ENCODE results near the gene HLA-G.
"Not testable (repeated sequence)": the region's sequence is repeated elsewhere in the genome, so short reads cannot be mapped to it uniquely, and the experiment has no call there.

HLA-G gene

DNA sequence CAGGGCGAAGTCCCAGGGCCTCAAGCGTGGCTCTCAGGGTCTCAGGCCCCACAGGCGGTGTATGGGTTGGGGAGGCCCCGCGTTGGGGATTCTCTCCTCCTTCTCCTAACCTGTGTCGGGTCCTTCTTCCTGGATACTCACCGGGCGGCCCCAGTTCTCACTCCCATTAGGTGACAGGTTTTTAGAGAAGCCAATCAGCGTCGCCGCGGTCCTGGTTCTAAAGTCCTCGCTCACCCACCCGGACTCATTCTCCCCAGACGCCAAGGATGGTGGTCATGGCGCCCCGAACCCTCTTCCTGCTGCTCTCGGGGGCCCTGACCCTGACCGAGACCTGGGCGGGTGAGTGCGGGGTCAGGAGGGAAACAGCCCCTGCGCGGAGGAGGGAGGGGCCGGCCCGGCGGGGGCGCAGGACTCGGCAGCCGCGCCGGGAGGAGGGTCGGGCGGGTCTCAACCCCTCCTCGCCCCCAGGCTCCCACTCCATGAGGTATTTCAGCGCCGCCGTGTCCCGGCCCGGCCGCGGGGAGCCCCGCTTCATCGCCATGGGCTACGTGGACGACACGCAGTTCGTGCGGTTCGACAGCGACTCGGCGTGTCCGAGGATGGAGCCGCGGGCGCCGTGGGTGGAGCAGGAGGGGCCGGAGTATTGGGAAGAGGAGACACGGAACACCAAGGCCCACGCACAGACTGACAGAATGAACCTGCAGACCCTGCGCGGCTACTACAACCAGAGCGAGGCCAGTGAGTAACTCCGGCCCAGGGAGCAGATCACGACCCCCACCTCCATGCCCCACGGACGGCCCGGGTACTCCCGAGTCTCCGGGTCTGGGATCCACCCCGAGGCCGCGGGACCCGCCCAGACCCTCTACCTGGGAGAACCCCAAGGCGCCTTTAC is at the start of gene HLA-G:
Gene HLA-G, plus strand, starts transcription at position 247 of the 892 bp plus-strand sequence. Its CDS starts 20 bp downstream, at position 267.
- H3K27me3 ChIP-seq (ENCODE audit: insufficient read depth, low read length), result peaks cover 71% of the 10 kb centered on the region
- no peaks in the 10 kb centered on the region for H3K79me2 ChIP-seq (ENCODE audit: control insufficient read depth, insufficient read depth, low read length, unreplicated experiment)
- no peak within 1 kb of the TSS for H3K27ac ChIP-seq (ENCODE audit: low read depth, low read length)
- peak within 1 kb of the TSS; percentile 45; the same call in 1 of the 2 replicates for H3K4me3 ChIP-seq (ENCODE audit: low read depth, low read length)
- no peaks in the 10 kb centered on the region for H3K36me3 ChIP-seq (ENCODE audit: insufficient read depth, low read length)
- H3K4me1 ChIP-seq (ENCODE audit: control insufficient read depth, insufficient read depth, low read length, unreplicated experiment), result no peaks in the 10 kb centered on the region
- no peak within 1 kb of the TSS for H2AFZ ChIP-seq (ENCODE audit: low read length, unreplicated experiment)

DNA sequence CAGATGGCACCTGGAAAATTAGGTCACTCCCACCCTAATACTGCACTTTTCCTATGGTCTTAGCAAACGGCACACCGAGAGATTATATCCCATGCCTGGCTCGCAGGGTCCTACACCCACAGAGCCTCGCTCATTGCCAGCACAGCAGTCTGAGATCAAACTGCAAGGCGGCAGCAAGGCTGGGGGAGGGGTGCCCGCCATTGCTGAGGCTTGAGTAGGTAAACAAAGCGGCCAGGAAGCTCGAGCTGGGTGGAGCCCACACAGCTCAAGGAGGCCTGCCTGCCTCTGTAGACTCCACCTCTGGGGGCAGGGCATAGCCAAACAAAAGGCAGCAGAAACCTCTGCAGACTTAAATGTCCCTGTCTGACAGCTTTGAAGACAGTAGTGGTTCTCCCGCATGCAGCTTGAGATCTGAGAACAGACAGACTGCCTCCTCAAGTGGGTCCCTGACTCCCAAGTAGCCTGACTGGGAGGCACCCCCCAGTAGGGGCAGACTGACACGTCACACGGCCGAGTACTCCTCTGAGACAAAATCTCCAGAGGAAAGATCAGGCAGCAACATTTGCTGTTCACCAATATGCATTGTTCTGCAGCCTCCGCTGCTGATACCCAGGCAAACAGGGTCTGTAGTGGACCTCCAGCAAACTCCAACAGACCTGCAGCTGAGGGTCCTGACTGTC is 47.5 kb upstream of the HLA-G start:
- H3K4me3 ChIP-seq (ENCODE audit: low read depth, low read length); H2AFZ ChIP-seq (ENCODE audit: low read length, unreplicated experiment); H3K27ac ChIP-seq (ENCODE audit: low read depth, low read length); H3K79me2 ChIP-seq (ENCODE audit: control insufficient read depth, insufficient read depth, low read length, unreplicated experiment); H3K4me1 ChIP-seq (ENCODE audit: control insufficient read depth, insufficient read depth, low read length, unreplicated experiment); H3K36me3 ChIP-seq (ENCODE audit: insufficient read depth, low read length): not testable (repeated sequence)
- peaks cover 46% of the 10 kb centered on the region for H3K27me3 ChIP-seq (ENCODE audit: insufficient read depth, low read length)

DNA sequence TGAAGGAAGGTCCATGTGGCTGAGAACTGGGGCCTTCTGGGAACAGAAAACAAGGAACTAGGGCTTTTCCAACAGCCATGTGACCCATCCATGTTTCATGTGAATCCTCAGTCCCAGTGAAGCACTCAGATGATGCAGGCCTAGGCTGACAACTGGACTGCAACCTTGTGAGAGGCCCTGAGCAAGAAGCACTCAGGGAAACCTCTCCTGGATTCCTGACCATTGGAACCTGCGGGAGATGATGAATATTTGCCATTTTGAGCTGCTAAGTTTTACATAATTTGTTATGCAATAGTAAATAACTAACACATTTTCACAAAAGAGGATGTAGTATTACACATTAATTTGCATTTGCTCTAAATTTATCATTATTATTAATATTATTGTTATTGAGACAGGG is 38.4 kb upstream of the HLA-G start:
- Histone ChIP-seq H3K36me3 (ENCODE audit: insufficient read depth, low read length) (no peaks in the 10 kb centered on the region), H3K4me1 (ENCODE audit: control insufficient read depth, insufficient read depth, low read length, unreplicated experiment) (no peaks in the 10 kb centered on the region), H3K79me2 (ENCODE audit: control insufficient read depth, insufficient read depth, low read length, unreplicated experiment) (no peaks in the 10 kb centered on the region), H3K27ac (ENCODE audit: low read depth, low read length) (no peak overlapping the region), H3K4me3 (ENCODE audit: low read depth, low read length) (no peak overlapping the region), H2AFZ (ENCODE audit: low read length, unreplicated experiment) (no peak overlapping the region), H3K27me3 (ENCODE audit: insufficient read depth, low read length) (peaks cover 23% of the 10 kb centered on the region)

DNA sequence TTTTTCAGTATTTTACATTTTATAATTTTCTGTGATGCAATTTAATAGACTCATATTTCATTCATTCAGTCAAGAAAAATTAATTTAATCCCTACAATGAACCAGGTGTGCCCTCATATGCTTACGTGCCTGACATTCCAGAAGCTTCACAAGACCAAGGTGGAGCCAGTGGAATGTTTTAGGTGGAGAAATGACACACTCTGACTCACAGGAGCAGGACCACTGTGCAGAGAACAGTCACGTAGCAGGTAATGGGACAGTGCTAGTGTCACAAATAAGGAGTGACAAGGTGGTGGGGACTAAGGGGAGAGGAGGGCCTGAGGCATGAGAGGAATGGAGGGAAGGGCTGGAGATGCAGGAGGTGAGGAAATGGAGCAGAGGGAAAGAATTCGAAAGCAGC is 37.0 kb upstream of the HLA-G start:
- H3K4me3 ChIP-seq (ENCODE audit: low read depth, low read length), result no peak overlapping the region
- H3K27ac ChIP-seq (ENCODE audit: low read depth, low read length), result no peak overlapping the region
- H3K27me3 ChIP-seq (ENCODE audit: insufficient read depth, low read length), result peaks cover 24% of the 10 kb centered on the region
- no peaks in the 10 kb centered on the region for H3K79me2 ChIP-seq (ENCODE audit: control insufficient read depth, insufficient read depth, low read length, unreplicated experiment)
- no peak overlapping the region for H2AFZ ChIP-seq (ENCODE audit: low read length, unreplicated experiment)
- H3K36me3 ChIP-seq (ENCODE audit: insufficient read depth, low read length), result no peaks in the 10 kb centered on the region
- H3K4me1 ChIP-seq (ENCODE audit: control insufficient read depth, insufficient read depth, low read length, unreplicated experiment), result no peaks in the 10 kb centered on the region

DNA sequence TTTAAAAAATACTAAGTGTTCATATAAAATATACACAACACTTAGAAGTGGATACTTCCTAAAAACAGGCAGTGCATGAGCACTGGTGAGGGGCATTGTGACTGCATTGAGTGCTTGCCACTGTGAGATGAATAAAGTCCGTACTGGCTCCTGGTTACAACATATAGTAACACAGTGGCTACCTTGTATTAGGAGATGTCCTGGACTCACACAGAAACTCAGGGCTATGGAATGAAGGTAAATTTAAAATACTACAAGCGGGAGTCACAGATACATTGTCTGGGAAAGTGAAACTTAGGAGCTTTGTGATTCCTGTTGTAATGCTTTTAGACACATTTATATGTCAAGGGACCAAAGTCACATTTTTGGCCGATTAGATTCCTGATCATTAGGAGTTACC is 36.5 kb upstream of the HLA-G start:
- H2AFZ ChIP-seq (ENCODE audit: low read length, unreplicated experiment), result no peak overlapping the region
- H3K27ac ChIP-seq (ENCODE audit: low read depth, low read length), result no peak overlapping the region
- peak overlapping the region; percentile 77 for H3K4me3 ChIP-seq (ENCODE audit: low read depth, low read length)
- H3K4me1 ChIP-seq (ENCODE audit: control insufficient read depth, insufficient read depth, low read length, unreplicated experiment), result no peaks in the 10 kb centered on the region
- peaks cover 24% of the 10 kb centered on the region for H3K27me3 ChIP-seq (ENCODE audit: insufficient read depth, low read length)
- H3K36me3 ChIP-seq (ENCODE audit: insufficient read depth, low read length), result no peaks in the 10 kb centered on the region
- no peaks in the 10 kb centered on the region for H3K79me2 ChIP-seq (ENCODE audit: control insufficient read depth, insufficient read depth, low read length, unreplicated experiment)

DNA sequence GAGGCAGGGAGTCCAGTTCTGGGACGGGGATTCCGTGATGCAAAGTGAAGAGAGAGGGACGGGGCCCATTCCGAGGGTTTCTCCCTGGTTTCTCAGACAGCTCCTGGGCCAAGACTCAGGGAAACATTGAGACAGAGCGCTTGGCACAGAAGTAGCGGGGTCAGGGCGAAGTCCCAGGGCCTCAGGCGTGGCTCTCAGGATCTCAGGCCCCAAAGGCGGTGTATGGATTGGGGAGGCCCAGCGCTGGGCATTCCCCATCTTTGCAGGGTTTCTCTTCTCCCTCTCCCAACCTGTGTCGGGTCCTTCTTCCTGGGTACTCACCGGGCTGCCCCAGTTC is 35.9 kb upstream of the HLA-G start:
- H3K36me3 ChIP-seq (ENCODE audit: insufficient read depth, low read length), result no peaks in the 10 kb centered on the region
- no peaks in the 10 kb centered on the region for H3K79me2 ChIP-seq (ENCODE audit: control insufficient read depth, insufficient read depth, low read length, unreplicated experiment)
- H2AFZ ChIP-seq (ENCODE audit: low read length, unreplicated experiment), result peak overlapping the region; percentile 100
- H3K4me3 ChIP-seq (ENCODE audit: low read depth, low read length), result peak overlapping the region; percentile 77
- no peak overlapping the region for H3K27ac ChIP-seq (ENCODE audit: low read depth, low read length)
- H3K4me1 ChIP-seq (ENCODE audit: control insufficient read depth, insufficient read depth, low read length, unreplicated experiment), result peaks cover 3% of the 10 kb centered on the region
- peaks cover 24% of the 10 kb centered on the region for H3K27me3 ChIP-seq (ENCODE audit: insufficient read depth, low read length)

DNA sequence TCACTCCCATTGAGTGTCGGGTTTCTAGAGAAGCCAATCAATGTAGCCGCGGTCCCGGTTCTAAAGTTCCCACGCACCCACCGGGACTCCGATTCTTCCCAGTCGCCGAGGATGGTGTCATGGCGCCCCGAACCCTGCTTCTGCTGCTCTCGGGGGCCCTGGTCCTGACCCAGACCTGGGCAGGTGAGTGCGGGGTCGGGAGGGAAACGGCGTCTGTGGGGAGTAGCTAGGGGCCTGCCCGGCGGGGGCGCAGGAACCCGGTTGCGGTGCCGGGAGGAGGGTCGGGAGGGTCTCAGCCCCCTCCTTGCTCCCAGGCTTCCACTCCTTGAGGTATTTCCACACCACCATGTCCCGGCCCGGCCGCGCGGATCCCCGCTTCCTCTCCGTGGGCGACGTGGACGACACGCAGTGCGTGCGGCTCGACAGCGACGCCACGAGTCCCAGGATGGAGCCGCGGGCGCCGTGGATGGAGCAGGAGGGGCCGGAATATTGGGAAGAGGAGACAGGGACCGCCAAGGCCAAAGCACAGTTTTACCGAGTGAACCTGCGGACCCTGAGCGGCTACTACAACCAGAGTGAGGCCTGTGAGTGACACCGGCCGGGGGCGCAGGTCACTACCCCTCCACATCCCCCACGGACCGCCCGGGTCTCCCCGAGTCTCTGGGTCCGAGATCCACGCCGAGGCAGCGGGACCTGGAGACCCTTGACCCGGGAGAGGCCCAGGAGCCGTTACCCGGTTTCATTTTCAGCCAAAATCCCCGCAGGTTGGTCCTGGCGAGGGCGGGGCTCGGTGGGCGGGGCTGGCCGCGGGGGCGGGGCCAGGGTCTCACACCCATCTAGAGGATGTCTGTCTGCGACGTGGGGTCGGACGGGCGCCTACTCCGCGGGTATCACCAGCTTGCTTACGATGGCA is 35.2 kb upstream of the HLA-G start:
- Histone ChIP-seq H3K36me3 (ENCODE audit: insufficient read depth, low read length) (no peaks in the 10 kb centered on the region), H3K27ac (ENCODE audit: low read depth, low read length) (no peak overlapping the region), H2AFZ (ENCODE audit: low read length, unreplicated experiment) (peak overlapping the region; percentile 100), H3K79me2 (ENCODE audit: control insufficient read depth, insufficient read depth, low read length, unreplicated experiment) (no peaks in the 10 kb centered on the region), H3K4me3 (ENCODE audit: low read depth, low read length) (peak overlapping the region; percentile 77), H3K4me1 (ENCODE audit: control insufficient read depth, insufficient read depth, low read length, unreplicated experiment) (peaks cover 3% of the 10 kb centered on the region), H3K27me3 (ENCODE audit: insufficient read depth, low read length) (peaks cover 20% of the 10 kb centered on the region)

DNA sequence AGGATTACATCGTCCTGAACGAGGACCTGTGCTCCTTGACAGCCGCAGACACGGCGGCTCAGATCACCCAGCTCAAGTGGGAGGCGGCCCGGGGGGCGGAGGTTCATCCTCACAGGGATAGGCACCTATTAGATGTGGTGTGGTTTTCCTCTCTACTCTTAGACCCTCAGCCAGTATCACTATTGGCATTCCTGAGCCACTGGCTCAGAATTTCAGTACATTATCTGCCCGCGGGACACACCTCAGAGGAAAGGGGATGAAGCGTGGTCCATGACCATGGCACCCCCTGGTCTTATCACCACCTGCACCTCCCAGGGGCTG is 34.6 kb upstream of the HLA-G start:
- Histone ChIP-seq H3K79me2 (ENCODE audit: control insufficient read depth, insufficient read depth, low read length, unreplicated experiment) (no peaks in the 10 kb centered on the region), H3K4me1 (ENCODE audit: control insufficient read depth, insufficient read depth, low read length, unreplicated experiment) (peaks cover 3% of the 10 kb centered on the region), H2AFZ (ENCODE audit: low read length, unreplicated experiment) (peak overlapping the region; percentile 8), H3K36me3 (ENCODE audit: insufficient read depth, low read length) (no peaks in the 10 kb centered on the region), H3K27ac (ENCODE audit: low read depth, low read length) (no peak overlapping the region), H3K27me3 (ENCODE audit: insufficient read depth, low read length) (peaks cover 14% of the 10 kb centered on the region), H3K4me3 (ENCODE audit: low read depth, low read length) (peak overlapping the region; percentile 77)

DNA sequence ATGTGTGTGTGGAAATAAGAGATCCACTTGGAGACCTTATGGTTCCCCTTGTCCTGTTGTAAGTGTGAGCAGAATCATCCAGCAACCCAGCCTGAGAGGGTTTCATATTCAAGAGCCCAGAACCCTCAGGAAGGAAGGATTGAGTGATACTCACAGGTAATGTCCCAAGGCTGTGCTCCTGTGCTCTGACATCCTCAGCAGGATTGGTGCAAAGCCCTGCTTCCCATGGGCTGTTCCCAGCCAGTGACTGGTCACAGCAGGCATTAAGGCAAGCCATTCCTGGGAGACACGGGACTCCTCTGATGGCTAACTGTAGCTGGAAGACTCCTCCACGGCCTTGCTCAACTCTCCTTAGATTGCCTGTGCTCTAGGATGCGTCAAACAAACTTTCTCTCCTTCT is 33.8 kb upstream of the HLA-G start:
- H3K27me3 ChIP-seq (ENCODE audit: insufficient read depth, low read length), result peaks cover 12% of the 10 kb centered on the region
- H2AFZ ChIP-seq (ENCODE audit: low read length, unreplicated experiment), result no peak overlapping the region
- H3K27ac ChIP-seq (ENCODE audit: low read depth, low read length), result no peak overlapping the region
- H3K36me3 ChIP-seq (ENCODE audit: insufficient read depth, low read length), result no peaks in the 10 kb centered on the region
- H3K4me3 ChIP-seq (ENCODE audit: low read depth, low read length), result no peak overlapping the region
- no peaks in the 10 kb centered on the region for H3K79me2 ChIP-seq (ENCODE audit: control insufficient read depth, insufficient read depth, low read length, unreplicated experiment)
- H3K4me1 ChIP-seq (ENCODE audit: control insufficient read depth, insufficient read depth, low read length, unreplicated experiment), result peaks cover 3% of the 10 kb centered on the region

DNA sequence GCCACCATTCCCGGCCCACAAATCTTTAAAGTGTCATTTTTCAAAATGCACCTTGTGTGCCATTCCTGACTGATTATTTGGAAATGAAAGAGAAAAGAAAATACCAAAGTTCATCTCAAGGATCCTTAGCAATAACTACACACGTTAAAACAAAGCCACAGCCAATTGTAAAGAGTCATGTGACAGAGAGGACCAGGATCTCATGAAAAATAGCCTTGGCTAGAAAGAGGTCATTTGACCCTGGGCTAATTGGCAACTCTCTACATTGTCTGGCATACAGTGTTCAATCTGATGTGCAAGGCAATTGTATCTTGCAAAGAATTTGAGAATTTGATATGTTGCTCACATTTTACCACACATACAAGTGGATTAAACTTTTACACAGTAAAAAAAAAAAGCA is 31.6 kb upstream of the HLA-G start:
- Histone ChIP-seq H3K4me3 (ENCODE audit: low read depth, low read length) (no peak overlapping the region), H3K27me3 (ENCODE audit: insufficient read depth, low read length) (peaks cover 14% of the 10 kb centered on the region), H3K27ac (ENCODE audit: low read depth, low read length) (no peak overlapping the region), H3K4me1 (ENCODE audit: control insufficient read depth, insufficient read depth, low read length, unreplicated experiment) (peaks cover 3% of the 10 kb centered on the region), H3K36me3 (ENCODE audit: insufficient read depth, low read length) (no peaks in the 10 kb centered on the region), H2AFZ (ENCODE audit: low read length, unreplicated experiment) (no peak overlapping the region), H3K79me2 (ENCODE audit: control insufficient read depth, insufficient read depth, low read length, unreplicated experiment) (no peaks in the 10 kb centered on the region)
